GM11168 (cell line): ENCODE results near the gene SPATA16.

ENCODE experiments used
- in situ Hi-C: fragments of 300-500 bp; cut with MboI; formaldehyde crosslinking; loops from one replicate; pipeline ENCODE4 v1.12.0; 2022; ENCODE audit warnings: low sequenced_read_pairs; ENCODE audit not compliant: unreplicated experiment

Gene SPATA16

DNA sequence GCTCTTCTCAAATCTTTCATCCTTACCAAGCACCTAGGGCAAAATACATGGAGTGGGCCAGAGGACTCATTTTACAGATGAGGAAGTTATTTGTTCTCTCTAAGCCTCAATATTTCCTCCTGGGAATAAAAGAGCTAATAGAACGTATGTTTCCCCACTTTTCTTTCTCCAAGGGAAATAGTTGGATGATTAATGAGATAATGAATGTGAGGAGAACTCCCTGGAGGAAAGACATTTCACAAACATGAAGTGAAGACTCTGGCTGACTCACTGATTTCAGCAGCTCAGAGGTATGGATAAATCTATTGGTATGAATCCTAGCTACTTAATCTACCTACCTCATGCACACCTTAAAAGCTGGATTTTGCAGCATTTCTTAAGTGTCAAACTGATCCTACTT is 292.1 kb downstream of the SPATA16 start:
- in situ Hi-C loops = no loop called here

- in situ Hi-C loops = no loop called here
These were observed 293.7 kb downstream of the SPATA16 start for GRCh38 chr3:172847292-172847691.

DNA sequence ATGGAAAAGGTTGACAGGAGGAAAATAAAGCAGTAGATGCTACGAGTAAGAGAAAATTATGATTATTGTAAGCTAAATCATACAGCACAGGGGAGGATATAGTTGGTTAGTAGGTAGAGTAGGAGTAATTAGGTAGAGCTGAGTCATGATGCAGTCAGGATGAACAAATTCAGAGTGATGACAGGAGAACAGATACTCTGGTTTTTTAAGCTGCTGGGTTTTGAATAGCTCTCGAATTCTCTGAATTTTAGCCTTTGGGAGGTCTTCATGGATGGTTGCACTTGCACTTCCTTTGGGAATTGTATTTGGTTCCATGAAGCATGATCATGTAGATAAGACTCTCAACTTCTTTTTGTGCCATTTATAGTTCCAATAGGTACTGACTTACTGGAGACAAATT is 294.3 kb downstream of the SPATA16 start:
- in situ Hi-C loops = no loop called here

GRCh38 chr3:172846103-172846561 is 294.9 kb downstream of the SPATA16 start:
- in situ Hi-C loops = no loop called here

GRCh38 chr3:172844428-172844827 is 296.6 kb downstream of the SPATA16 start:
- in situ Hi-C loops = no loop called here

DNA sequence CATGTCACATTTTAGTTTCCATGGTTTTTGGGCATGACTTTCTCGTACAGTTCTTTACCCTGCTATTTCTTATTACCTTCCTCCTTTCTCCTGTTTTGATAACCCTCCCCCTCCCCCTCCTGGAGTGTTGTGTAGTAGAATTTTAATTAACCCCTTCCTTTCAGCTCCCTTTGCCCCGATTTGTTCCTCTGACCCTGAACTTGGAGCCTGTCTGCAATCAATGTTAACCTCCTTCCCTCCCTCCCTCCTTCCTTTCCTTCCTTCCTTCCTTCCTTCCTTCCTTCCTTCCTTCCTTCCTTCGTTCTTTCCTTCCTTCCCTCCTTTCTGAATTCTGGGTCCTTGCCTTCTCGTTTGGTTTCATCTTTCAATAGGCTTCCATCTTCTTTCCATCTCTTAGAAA is 300.1 kb downstream of the SPATA16 start:
- in situ Hi-C loops = no loop called here

GRCh38 chr3:172840463-172840862 is 300.6 kb downstream of the SPATA16 start:
- in situ Hi-C loops = no loop called here

GRCh38 chr3:172839679-172840078 is 301.4 kb downstream of the SPATA16 start:
- in situ Hi-C loops = no loop called here
